ENCODE data around the gene IFI6. TPM values are rescaled to one million over a fixed set of nuclear protein-coding genes. Genes with fewer than 3 reads are reported as not detected.
"Not testable (repeated sequence)": the region's sequence is repeated elsewhere in the genome, so short reads cannot be mapped to it uniquely, and the experiment has no call there.

IFI6 gene
- total RNA-seq, 1 donor from 2014 or later: 211 TPM

- no peak overlapping the region for H3K27ac ChIP-seq
- intact Hi-C loops (cut with DNase I): no loop called here
- no peak for TF ChIP-seq CTCF (IDR thresholded peaks at IDR 0.05)
- H3K4me1 ChIP-seq: peaks cover 24% of the 10 kb centered on the region
- ATAC-seq (no peak), DNase-seq (peak; percentile 60)
- H3K9me3 ChIP-seq: no peaks in the 10 kb centered on the region
- H3K36me3 ChIP-seq: no peaks in the 10 kb centered on the region
- no peak overlapping the region for H3K4me3 ChIP-seq
- H3K27me3 ChIP-seq (ENCODE audit: low read depth): no peaks in the 10 kb centered on the region
Measured at GRCh38 chr1:27646676-27647075, 25.3 kb downstream of the IFI6 start.

- Histone ChIP-seq H3K4me1 (peaks cover 11% of the 10 kb centered on the region), H3K27me3 (ENCODE audit: low read depth) (no peaks in the 10 kb centered on the region), H3K27ac (no peak overlapping the region), H3K9me3 (no peaks in the 10 kb centered on the region), H3K4me3 (no peak overlapping the region), H3K36me3 (no peaks in the 10 kb centered on the region)
- TF ChIP-seq CTCF (IDR thresholded peaks at IDR 0.05): no peak
- no peak for ATAC-seq
- DNase-seq: no peak
- intact Hi-C loops (cut with DNase I): no loop called here
Measured at GRCh38 chr1:27645071-27645415, 26.9 kb downstream of the IFI6 start.

- Histone ChIP-seq H3K4me3 (no peak overlapping the region), H3K27ac (no peak overlapping the region), H3K4me1 (peaks cover 8% of the 10 kb centered on the region), H3K27me3 (ENCODE audit: low read depth) (no peaks in the 10 kb centered on the region), H3K9me3 (no peaks in the 10 kb centered on the region), H3K36me3 (no peaks in the 10 kb centered on the region)
- intact Hi-C loops (cut with DNase I): no loop called here
- DNase-seq (no peak), ATAC-seq (no peak)
- TF ChIP-seq CTCF (IDR thresholded peaks at IDR 0.05): no peak
Measured at GRCh38 chr1:27644369-27645070, 27.5 kb downstream of the IFI6 start.

GRCh38 chr1:27643600-27644368, 28.2 kb downstream of the IFI6 start:
- peak; percentile 64 for DNase-seq
- peak; percentile 78 to 85 for ATAC-seq
- Histone ChIP-seq H3K4me3 (no peak overlapping the region), H3K27ac (no peak overlapping the region), H3K36me3 (no peaks in the 10 kb centered on the region), H3K4me1 (peaks cover 8% of the 10 kb centered on the region), H3K9me3 (no peaks in the 10 kb centered on the region), H3K27me3 (ENCODE audit: low read depth) (no peaks in the 10 kb centered on the region)
- peak; percentile 87 for TF ChIP-seq CTCF (IDR thresholded peaks at IDR 0.05)
- intact Hi-C loops (cut with DNase I): no loop called here

GRCh38 chr1:27640514-27640913, 31.5 kb downstream of the IFI6 start:
- DNase-seq; H3K9me3 ChIP-seq; intact Hi-C loops (cut with DNase I); H3K4me3 ChIP-seq; H3K27me3 ChIP-seq (ENCODE audit: low read depth); H3K36me3 ChIP-seq; H3K27ac ChIP-seq; ATAC-seq: not testable (repeated sequence)
- H3K4me1 ChIP-seq: peaks cover 22% of the 10 kb centered on the region

- no peak overlapping the region for H3K4me3 ChIP-seq
Measured at GRCh38 chr1:27638805-27639204, 33.2 kb downstream of the IFI6 start.

More at GRCh38 chr1:27638805-27639204, 33.2 kb downstream of the IFI6 start:
- intact Hi-C loops (cut with DNase I): no loop called here
- no peak for DNase-seq
- no peak for TF ChIP-seq CTCF (IDR thresholded peaks at IDR 0.05)
- Histone ChIP-seq H3K4me1 (peaks cover 29% of the 10 kb centered on the region), H3K9me3 (no peaks in the 10 kb centered on the region), H3K36me3 (no peaks in the 10 kb centered on the region), H3K27ac (no peak overlapping the region), H3K27me3 (ENCODE audit: low read depth) (peaks cover 4% of the 10 kb centered on the region)
- no peak for ATAC-seq
